SK-N-SH (cell line): ENCODE measurements around the gene ZNF19. TPM values are rescaled to one million over a fixed set of nuclear protein-coding genes. Genes with fewer than 3 reads are reported as not detected.

Experiments used
- CTCF ChIA-PET: fragments of 300-600, 350-600 bp; formaldehyde crosslinking; extraction: SDS; loops from one replicate; lab custom pipeline; 2021; lab: Yijun Ruan, JAX
- POLR2A ChIA-PET: fragments of 350-600 bp; sonication (Branson Sonifier 250); formaldehyde crosslinking; extraction: SDS; loops from one replicate; lab custom pipeline; 2020; ENCODE audit warnings: antibody characterized with exemption, inconsistent platforms; lab: Yijun Ruan, JAX
- DNase-seq: peaks from one replicate; pipeline ENCODE4 v3.0.0; 2012
- H2AFZ ChIP-seq: fragments of 200-600 bp; sonication (generic); 2 replicates; pipeline ENCODE4 v1.8.1; 2016; ENCODE audit warnings: antibody characterized with exemption, mild to moderate bottlenecking, low read depth
- H3F3A ChIP-seq: fragments of 200-600 bp; sonication (generic); replicated peaks from 2 replicates; pipeline ENCODE3; 2016; ENCODE audit warnings: antibody characterized with exemption, mild to moderate bottlenecking; ENCODE audit not compliant: insufficient read depth
- H3K27ac ChIP-seq, 2 experiments: fragments of 200-500 bp in 1 of 2; fragments of 200-600 bp in 1 of 2; sonication (Bioruptor generic) in 1 of 2; sonication (generic), shearing (Covaris generic) in 1 of 2; 2 replicates each; pipeline versions ENCODE4 v1.5.1 to v1.6.1; 2014 to 2016; ENCODE audit warnings: low read depth in 2 of 2, inconsistent platforms in 1 of 2, low read length in 1 of 2, mild to moderate bottlenecking in 1 of 2, mixed read lengths in 1 of 2
- H3K27me3 ChIP-seq: fragments of 200-600 bp; sonication (generic), shearing (Covaris generic); 2 replicates; pipeline ENCODE4 v1.6.1; 2016; ENCODE audit warnings: mixed run types; ENCODE audit not compliant: insufficient read depth
- H3K36me3 ChIP-seq, 2 experiments: fragments of 200-500 bp in 1 of 2; fragments of 200-600 bp in 1 of 2; sonication (Bioruptor generic) in 1 of 2; sonication (generic) in 1 of 2; replicated peaks in 1 of 2; 2 replicates each; pipeline versions ENCODE3 to v1.5.1; 2014 to 2016; ENCODE audit warnings: low read length in 1 of 2, mild to moderate bottlenecking in 1 of 2; ENCODE audit not compliant: insufficient read depth in 2 of 2, control insufficient read depth in 1 of 2
- H3K4me1 ChIP-seq, 2 experiments: fragments of 200-500 bp in 1 of 2; fragments of 200-600 bp in 1 of 2; sonication (Bioruptor generic) in 1 of 2; sonication (generic), shearing (Covaris generic) in 1 of 2; 2 replicates each; pipeline versions ENCODE4 v1.5.1 to v1.6.1; 2014 to 2016; ENCODE audit warnings: low read depth in 1 of 2, low read length in 1 of 2, mixed run types in 1 of 2; ENCODE audit not compliant: insufficient read depth in 2 of 2, control insufficient read depth in 1 of 2
- H3K4me2 ChIP-seq: fragments of 200-600 bp; sonication (generic), shearing (Covaris generic); 2 replicates; pipeline ENCODE4 v1.6.1; 2017; ENCODE audit warnings: mixed run types
- H3K4me3 ChIP-seq, 2 experiments: fragments of 200-500 bp in 1 of 2; fragments of 200-600 bp in 1 of 2; sonication (Bioruptor generic) in 1 of 2; sonication (generic), shearing (Covaris generic) in 1 of 2; 2 replicates each; pipeline versions ENCODE4 v1.5.1 to v1.8.1; 2014 to 2016; ENCODE audit warnings: low read depth in 2 of 2, inconsistent platforms in 1 of 2, low read length in 1 of 2, mild to moderate bottlenecking in 1 of 2, mixed read lengths in 1 of 2, moderate library complexity in 1 of 2
- H3K79me2 ChIP-seq: fragments of 200-600 bp; sonication (generic); 2 replicates; pipeline ENCODE4 v1.8.1; 2017; ENCODE audit warnings: mild to moderate bottlenecking; ENCODE audit not compliant: insufficient read depth
- H3K9ac ChIP-seq: fragments of 200-600 bp; sonication (generic); 2 replicates; pipeline ENCODE4 v1.6.1; 2017; ENCODE audit warnings: mixed run types
- H3K9me2 ChIP-seq: fragments of 200-600 bp; sonication (generic); 2 replicates; pipeline ENCODE4 v1.6.1; 2017; ENCODE audit warnings: mixed run types
- H3K9me3 ChIP-seq: fragments of 200-600 bp; sonication (generic); 2 replicates; pipeline ENCODE4 v1.6.1; 2017; ENCODE audit warnings: mixed run types, mild to moderate bottlenecking, moderate library complexity
- H4K20me1 ChIP-seq: fragments of 200-600 bp; sonication (generic); 2 replicates; pipeline ENCODE4 v1.6.1; 2017; ENCODE audit warnings: mild to moderate bottlenecking, mixed run types; ENCODE audit not compliant: insufficient read depth
- CHD2 ChIP-seq: fragments of 150-350 bp; IDR thresholded peaks from 2 replicates; pipeline ENCODE4 v1.6.1; 2018; ENCODE audit warnings: low read length; ENCODE audit not compliant: partially characterized antibody
- FOSL2 ChIP-seq: IDR thresholded peaks from 2 replicates; pipeline ENCODE4 v1.4.0; 2012; ENCODE audit warnings: low read depth, mild to moderate bottlenecking, moderate library complexity, borderline replicate concordance
- FOXJ3 ChIP-seq: sonication (generic); formaldehyde crosslinking; IDR thresholded peaks from 2 replicates; pipeline ENCODE4 v1.5.1; 2020; ENCODE audit warnings: mild to moderate bottlenecking, missing genetic modification reagents
- FOXM1 ChIP-seq: IDR thresholded peaks from 2 replicates; pipeline ENCODE4 v1.4.0; 2012; ENCODE audit warnings: low read depth, mild to moderate bottlenecking
- GATA2 ChIP-seq: sonication (generic); formaldehyde crosslinking; IDR thresholded peaks from 2 replicates; pipeline ENCODE4 v1.5.0; 2020; ENCODE audit warnings: mild to moderate bottlenecking, missing genetic modification reagents
- MEF2A ChIP-seq: IDR thresholded peaks from 2 replicates; pipeline ENCODE4 v1.4.0; 2012; ENCODE audit warnings: low read depth, borderline replicate concordance
- NFIC ChIP-seq: IDR thresholded peaks from 2 replicates; pipeline ENCODE4 v1.4.0; 2012; ENCODE audit warnings: borderline replicate concordance
- RAD21 ChIP-seq: IDR thresholded peaks from 2 replicates; pipeline ENCODE4 v1.6.1; 2012; ENCODE audit warnings: mild to moderate bottlenecking, low read length
- RCOR1 ChIP-seq: fragments of 150-350 bp; IDR thresholded peaks from 2 replicates; pipeline ENCODE4 v1.6.1; 2017; ENCODE audit warnings: antibody characterized with exemption, low read length
- RFX5 ChIP-seq: IDR thresholded peaks from 2 replicates; pipeline ENCODE4 v1.6.1; 2012; ENCODE audit warnings: mild to moderate bottlenecking, improper control_type of control experiment, low read length
- SIN3A ChIP-seq: IDR thresholded peaks from 2 replicates; pipeline ENCODE4 v1.6.1; 2012; ENCODE audit warnings: low read depth, mild to moderate bottlenecking, low read length, moderate library complexity, borderline replicate concordance
- SMC3 ChIP-seq: IDR thresholded peaks from 2 replicates; pipeline ENCODE4 v1.6.1; 2012; ENCODE audit warnings: low read depth, low read length, improper control_type of control experiment
- USF2 ChIP-seq: fragments of 150-350 bp; IDR thresholded peaks from 2 replicates; pipeline ENCODE4 v1.6.1; 2017; ENCODE audit warnings: antibody characterized with exemption, low read length, low read depth, borderline replicate concordance
- WGBS: methylation state at CpG from one replicate; pipeline ENCODE4 v1.1.6; 2017; ENCODE audit warnings: low lambda C conversion rate; 5-methylcytosine and 5-hydroxymethylcytosine counted together
- polyA plus RNA-seq, 3 experiments: library from polyadenylated mRNA; depleted of rRNA; stranded (reverse); fragments of >200 nt; gene quantifications; 2 replicates each; pipeline ENCODE4 v1.2.3, GENCODE V29; 2012
- TF ChIP-seq, protein P1 (sequence below): IDR thresholded peaks from 2 replicates; pipeline ENCODE4 v1.4.0; 2012; ENCODE audit warnings: low read depth, borderline replicate concordance
- TF ChIP-seq, protein P2 (sequence below): IDR thresholded peaks from 2 replicates; pipeline ENCODE4 v1.6.1; 2012; ENCODE audit warnings: mild to moderate bottlenecking, low read depth, low read length, moderate library complexity

ZNF19 gene
- polyA plus RNA-seq, 1 of the 3 experiments (the other 2 are of a cell fraction): 1.4 TPM

GRCh38 chr16:71431176-71431575 is 57.9 kb downstream of the ZNF19 start:
- Histone ChIP-seq H3K27ac (no peak overlapping the region), H3K9me3 (no peaks in the 10 kb centered on the region; the same call in 1 of the 2 replicates)
- CTCF ChIA-PET: no interaction called here

DNA sequence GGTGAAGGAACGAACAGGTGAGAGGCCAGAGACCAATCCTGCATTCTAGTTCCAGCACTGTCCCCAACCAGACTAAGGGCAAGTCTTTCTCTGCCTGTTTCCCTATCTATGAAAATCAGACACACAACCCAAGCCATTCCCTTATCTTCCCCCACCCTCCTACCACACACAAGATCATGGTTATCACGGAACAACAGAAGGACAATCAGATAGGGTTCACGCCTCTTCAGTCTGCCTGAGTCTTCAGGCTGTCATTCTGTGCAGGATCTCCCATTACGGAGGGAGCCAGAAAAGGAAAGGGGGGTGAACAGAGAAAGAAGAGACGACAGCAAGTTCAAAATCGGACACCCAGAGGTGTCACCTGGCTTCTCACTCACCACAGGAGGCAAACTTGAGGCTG is 58.4 kb downstream of the ZNF19 start:
- WGBS: 13% methylated on average over 6 of the region's 6 CpGs
- Histone ChIP-seq H3K27ac (no peak overlapping the region), H3K4me1 (no peaks in the 10 kb centered on the region; a peak in 1 of 4 replicates), H4K20me1 (no peaks in the 10 kb centered on the region), H3K9ac (no peak overlapping the region), H2AFZ (no peak overlapping the region), H3K79me2 (no peaks in the 10 kb centered on the region), H3K9me3 (no peaks in the 10 kb centered on the region; the same call in 1 of the 2 replicates), H3K27me3 (no peaks in the 10 kb centered on the region; the same call in 1 of the 2 replicates), H3K4me3 (no peak overlapping the region), H3K9me2 (no peaks in the 10 kb centered on the region), H3F3A (no peaks in the 10 kb centered on the region), H3K36me3 (no peaks in the 10 kb centered on the region), H3K4me2 (no peak overlapping the region)
- no peak for DNase-seq
- POLR2A ChIA-PET: no interaction called here
- CTCF ChIA-PET: interaction anchor here (1.5 to 2.7 kb wide), 2 partner anchors 9 to 18 kb away, joined by 3 to 13 read pairs; no protein-coding TSS in a partner anchor
- TF ChIP-seq RFX5 (no peak), USF2 (no peak), FOXJ3 (CRISPR knock-in tag) (no peak), FOSL2 (no peak)

More at GRCh38 chr16:71431176-71431575, 57.9 kb downstream of the ZNF19 start:
- TF ChIP-seq SMC3 (no peak), MEF2A (no peak), NFIC (no peak), RAD21 (no peak), RCOR1 (no peak), USF2 (no peak), SIN3A (no peak)
- Histone ChIP-seq H3K4me3 (no peak overlapping the region), H4K20me1 (no peaks in the 10 kb centered on the region), H2AFZ (no peak overlapping the region), H3K9ac (no peak overlapping the region), H3K4me2 (no peak overlapping the region), H3F3A (no peaks in the 10 kb centered on the region), H3K27me3 (no peaks in the 10 kb centered on the region; the same call in 1 of the 2 replicates), H3K79me2 (no peaks in the 10 kb centered on the region), H3K9me2 (no peaks in the 10 kb centered on the region), H3K36me3 (no peaks in the 10 kb centered on the region), H3K4me1 (no peaks in the 10 kb centered on the region; a peak in 1 of 4 replicates)
- POLR2A ChIA-PET: no interaction called here
- no peak for DNase-seq
- 43% methylated on average over 10 of the region's 14 CpGs for WGBS

DNA sequence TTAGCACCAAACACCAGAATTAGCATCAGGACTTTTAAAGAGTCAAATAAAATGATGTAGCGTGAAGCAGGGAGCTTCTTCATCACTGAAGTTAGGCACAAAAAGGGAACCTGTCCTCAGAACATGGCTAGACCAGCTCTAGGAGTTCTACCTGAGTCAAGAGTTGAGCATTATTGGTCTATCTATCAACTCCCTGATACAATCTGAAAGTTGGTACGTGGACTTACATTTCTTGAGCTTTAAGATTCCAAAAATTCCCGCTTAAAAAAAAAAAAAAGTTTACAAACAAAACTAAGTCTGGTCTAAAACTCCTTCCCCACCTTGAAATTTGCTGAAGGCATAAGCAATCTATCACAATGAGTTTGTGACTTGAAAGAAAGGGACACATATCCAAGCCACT is 59.5 kb downstream of the ZNF19 start:
- WGBS: 24% methylated on average over 3 of the region's 3 CpGs
- H3F3A ChIP-seq: no peaks in the 10 kb centered on the region
- H3K4me3 ChIP-seq: no peak overlapping the region
- no peak for DNase-seq
- H3K9me2 ChIP-seq: no peaks in the 10 kb centered on the region
- H3K4me1 ChIP-seq: no peaks in the 10 kb centered on the region; a peak in 1 of 4 replicates
- no peak overlapping the region for H3K27ac ChIP-seq
- CTCF ChIA-PET: interaction anchor here (0.6 to 2.7 kb wide), 5 partner anchors 8 to 181 kb away, joined by 3 to 13 read pairs (median 3); no protein-coding TSS in a partner anchor
- H3K27me3 ChIP-seq: peaks cover 8% of the 10 kb centered on the region; the same call in 1 of the 2 replicates
- H3K4me2 ChIP-seq: no peak overlapping the region
- no peak overlapping the region for H2AFZ ChIP-seq
- H3K9me3 ChIP-seq: no peaks in the 10 kb centered on the region; the same call in 1 of the 2 replicates
- POLR2A ChIA-PET: no interaction called here
- no peaks in the 10 kb centered on the region for H3K79me2 ChIP-seq
- no peak overlapping the region for H3K9ac ChIP-seq
- H3K36me3 ChIP-seq: no peaks in the 10 kb centered on the region
- no peaks in the 10 kb centered on the region for H4K20me1 ChIP-seq
- TF ChIP-seq, protein P1, sequence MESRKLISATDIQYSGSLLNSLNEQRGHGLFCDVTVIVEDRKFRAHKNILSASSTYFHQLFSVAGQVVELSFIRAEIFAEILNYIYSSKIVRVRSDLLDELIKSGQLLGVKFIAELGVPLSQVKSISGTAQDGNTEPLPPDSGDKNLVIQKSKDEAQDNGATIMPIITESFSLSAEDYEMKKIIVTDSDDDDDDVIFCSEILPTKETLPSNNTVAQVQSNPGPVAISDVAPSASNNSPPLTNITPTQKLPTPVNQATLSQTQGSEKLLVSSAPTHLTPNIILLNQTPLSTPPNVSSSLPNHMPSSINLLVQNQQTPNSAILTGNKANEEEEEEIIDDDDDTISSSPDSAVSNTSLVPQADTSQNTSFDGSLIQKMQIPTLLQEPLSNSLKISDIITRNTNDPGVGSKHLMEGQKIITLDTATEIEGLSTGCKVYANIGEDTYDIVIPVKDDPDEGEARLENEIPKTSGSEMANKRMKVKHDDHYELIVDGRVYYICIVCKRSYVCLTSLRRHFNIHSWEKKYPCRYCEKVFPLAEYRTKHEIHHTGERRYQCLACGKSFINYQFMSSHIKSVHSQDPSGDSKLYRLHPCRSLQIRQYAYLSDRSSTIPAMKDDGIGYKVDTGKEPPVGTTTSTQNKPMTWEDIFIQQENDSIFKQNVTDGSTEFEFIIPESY: no peak
- TF ChIP-seq FOXM1: no peak
- TF ChIP-seq FOSL2: no peak
- TF ChIP-seq CHD2: no peak
- TF ChIP-seq, protein P2, sequence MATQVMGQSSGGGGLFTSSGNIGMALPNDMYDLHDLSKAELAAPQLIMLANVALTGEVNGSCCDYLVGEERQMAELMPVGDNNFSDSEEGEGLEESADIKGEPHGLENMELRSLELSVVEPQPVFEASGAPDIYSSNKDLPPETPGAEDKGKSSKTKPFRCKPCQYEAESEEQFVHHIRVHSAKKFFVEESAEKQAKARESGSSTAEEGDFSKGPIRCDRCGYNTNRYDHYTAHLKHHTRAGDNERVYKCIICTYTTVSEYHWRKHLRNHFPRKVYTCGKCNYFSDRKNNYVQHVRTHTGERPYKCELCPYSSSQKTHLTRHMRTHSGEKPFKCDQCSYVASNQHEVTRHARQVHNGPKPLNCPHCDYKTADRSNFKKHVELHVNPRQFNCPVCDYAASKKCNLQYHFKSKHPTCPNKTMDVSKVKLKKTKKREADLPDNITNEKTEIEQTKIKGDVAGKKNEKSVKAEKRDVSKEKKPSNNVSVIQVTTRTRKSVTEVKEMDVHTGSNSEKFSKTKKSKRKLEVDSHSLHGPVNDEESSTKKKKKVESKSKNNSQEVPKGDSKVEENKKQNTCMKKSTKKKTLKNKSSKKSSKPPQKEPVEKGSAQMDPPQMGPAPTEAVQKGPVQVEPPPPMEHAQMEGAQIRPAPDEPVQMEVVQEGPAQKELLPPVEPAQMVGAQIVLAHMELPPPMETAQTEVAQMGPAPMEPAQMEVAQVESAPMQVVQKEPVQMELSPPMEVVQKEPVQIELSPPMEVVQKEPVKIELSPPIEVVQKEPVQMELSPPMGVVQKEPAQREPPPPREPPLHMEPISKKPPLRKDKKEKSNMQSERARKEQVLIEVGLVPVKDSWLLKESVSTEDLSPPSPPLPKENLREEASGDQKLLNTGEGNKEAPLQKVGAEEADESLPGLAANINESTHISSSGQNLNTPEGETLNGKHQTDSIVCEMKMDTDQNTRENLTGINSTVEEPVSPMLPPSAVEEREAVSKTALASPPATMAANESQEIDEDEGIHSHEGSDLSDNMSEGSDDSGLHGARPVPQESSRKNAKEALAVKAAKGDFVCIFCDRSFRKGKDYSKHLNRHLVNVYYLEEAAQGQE: no peak
- TF ChIP-seq RFX5: no peak
- no peak for TF ChIP-seq GATA2 (CRISPR knock-in tag)
